DOHH2 (cell line): ENCODE results near the gene METTL18.

Experiments
- CTCF ChIP-seq: fragments of 200-600 bp; sonication (generic); IDR thresholded peaks from one replicate; pipeline ENCODE4 v1.5.1; 2014; ENCODE audit warnings: antibody characterized with exemption, mild to moderate bottlenecking, low read depth, low read length; ENCODE audit not compliant: poor library complexity, severe bottlenecking
- EZH2phosphoT487 ChIP-seq: fragments of 200-600 bp; sonication (generic); IDR thresholded peaks from 2 replicates; pipeline ENCODE4 v1.6.1; 2017; ENCODE audit warnings: borderline replicate concordance, mild to moderate bottlenecking, antibody characterized with exemption, low read length, moderate library complexity, mixed read lengths

GRCh38 chr1:169746550-169746949, 48.2 kb downstream of the METTL18 start:
- TF ChIP-seq CTCF (no peak), EZH2phosphoT487 (no peak)
